ENCODE data around the gene MRPS18A. TPM values are rescaled to one million over a fixed set of nuclear protein-coding genes. Genes with fewer than 3 reads are reported as not detected.

Gene MRPS18A
- total RNA-seq, 2 experiments from 2014 or later, result 41.0 to 47.4 TPM

DNA sequence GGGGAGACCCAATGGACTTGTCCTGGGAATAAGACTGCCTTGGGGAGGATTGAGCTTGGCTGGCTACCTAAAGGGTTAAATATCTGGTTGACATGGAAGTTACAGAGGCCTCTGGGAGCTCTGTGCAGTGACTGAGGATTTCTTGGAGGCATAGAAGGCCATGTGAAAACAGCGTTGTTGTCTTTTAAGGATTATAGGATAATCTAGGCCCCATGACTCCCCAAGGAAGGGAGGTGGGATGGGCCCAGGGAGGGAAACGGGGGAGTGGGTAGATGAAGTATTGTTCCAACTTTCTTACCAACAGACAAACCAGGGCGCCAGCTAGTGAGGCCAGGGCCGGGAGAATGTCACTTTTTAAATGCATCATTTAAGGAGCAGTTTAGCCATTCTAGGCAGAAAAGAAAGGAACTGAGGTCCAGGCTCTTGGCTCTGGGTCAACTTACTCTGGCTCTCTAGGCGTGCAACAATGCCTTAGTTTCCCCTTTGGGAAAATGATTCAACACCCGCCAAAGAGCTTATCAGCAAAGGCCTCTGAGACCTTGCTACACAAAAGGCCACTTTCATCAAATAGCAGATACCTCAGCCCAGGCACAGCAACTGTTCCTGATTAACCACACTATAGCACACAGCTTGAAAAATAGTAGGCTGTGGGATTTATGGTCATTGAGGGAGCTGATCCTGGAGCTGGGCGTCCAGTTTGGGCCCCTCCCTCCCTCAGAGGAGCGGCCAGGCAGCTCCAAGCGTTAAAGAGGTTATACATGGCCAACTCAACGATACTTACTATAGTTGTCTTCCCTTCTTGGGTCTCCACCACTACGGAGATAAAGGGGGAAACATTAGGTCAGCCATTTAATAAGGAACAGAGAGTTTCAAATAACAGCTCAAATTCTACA lies 7.0 kb downstream of the MRPS18A start:
- ATAC-seq (no peak), DNase-seq (no peak)
- Mint-ChIP-seq H3K4me3 (no peak overlapping the region), H3K9me3 (ENCODE audit: low read depth) (no peaks in the 10 kb centered on the region), H3K27me3 (no peaks in the 10 kb centered on the region), H3K36me3 (peaks cover 31% of the 10 kb centered on the region), H3K4me1 (peaks cover 20% of the 10 kb centered on the region), H3K27ac (no peak overlapping the region)
- CTCF ChIA-PET, result interaction anchor here (0.7 to 1.7 kb wide), 5 partner anchors 10 to 89 kb away, joined by 3 to 11 read pairs (median 4); no protein-coding TSS in a partner anchor

- Mint-ChIP-seq H3K9me3 (ENCODE audit: low read depth) (no peaks in the 10 kb centered on the region), H3K36me3 (peaks cover 31% of the 10 kb centered on the region), H3K4me3 (no peak overlapping the region), H3K4me1 (peaks cover 11% of the 10 kb centered on the region), H3K27me3 (no peaks in the 10 kb centered on the region), H3K27ac (no peak overlapping the region)
- ATAC-seq, result no peak
- DNase-seq, result no peak
- CTCF ChIA-PET, result interaction anchor here (1.1 to 1.5 kb wide), 3 partner anchors 9 to 91 kb away, joined by 5 to 6 read pairs (median 5); partner anchors contain the start of gene VEGFA
Observed at GRCh38 chr6:43679057-43679456, 8.5 kb downstream of the MRPS18A start.

- ATAC-seq (no peak), DNase-seq (no peak)
- Mint-ChIP-seq H3K4me3 (no peak overlapping the region), H3K4me1 (peaks cover 8% of the 10 kb centered on the region), H3K27me3 (no peaks in the 10 kb centered on the region), H3K27ac (no peak overlapping the region), H3K9me3 (ENCODE audit: low read depth) (no peaks in the 10 kb centered on the region), H3K36me3 (peaks cover 33% of the 10 kb centered on the region)
- CTCF ChIA-PET, result interaction anchor here (0.7 to 1.5 kb wide), 4 partner anchors 9 to 91 kb away, joined by 3 to 6 read pairs (median 5); partner anchors contain the start of gene VEGFA
Observed at GRCh38 chr6:43678341-43678740, 9.2 kb downstream of the MRPS18A start.

DNA sequence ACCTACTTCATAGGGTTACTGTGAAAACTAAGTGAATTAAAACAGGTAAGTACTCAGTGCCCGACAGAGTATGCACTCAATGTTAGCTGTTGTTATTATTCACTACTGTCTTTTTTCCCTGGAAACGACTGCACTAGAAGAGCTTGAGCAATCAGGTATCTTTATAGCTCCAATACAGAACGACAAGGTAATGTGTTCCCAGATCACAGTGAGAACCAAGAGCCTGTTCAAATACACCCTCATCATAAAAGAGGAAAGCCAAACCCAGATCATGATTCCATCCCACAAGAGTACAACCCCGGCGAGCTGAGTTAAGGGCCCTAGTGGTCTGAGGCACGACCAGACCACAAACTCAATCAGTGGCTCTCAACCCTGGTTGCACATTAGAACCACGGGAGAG lies 9.8 kb downstream of the MRPS18A start:
- Mint-ChIP-seq H3K4me3 (no peak overlapping the region), H3K27ac (no peak overlapping the region), H3K4me1 (peaks cover 5% of the 10 kb centered on the region), H3K27me3 (no peaks in the 10 kb centered on the region), H3K36me3 (peaks cover 29% of the 10 kb centered on the region), H3K9me3 (ENCODE audit: low read depth) (no peaks in the 10 kb centered on the region)
- DNase-seq (no peak), ATAC-seq (no peak)
- CTCF ChIA-PET, result interaction anchor here (0.7 to 1.5 kb wide), 4 partner anchors 8 to 12 kb away, joined by 3 to 5 read pairs (median 3); no protein-coding TSS in a partner anchor

DNA sequence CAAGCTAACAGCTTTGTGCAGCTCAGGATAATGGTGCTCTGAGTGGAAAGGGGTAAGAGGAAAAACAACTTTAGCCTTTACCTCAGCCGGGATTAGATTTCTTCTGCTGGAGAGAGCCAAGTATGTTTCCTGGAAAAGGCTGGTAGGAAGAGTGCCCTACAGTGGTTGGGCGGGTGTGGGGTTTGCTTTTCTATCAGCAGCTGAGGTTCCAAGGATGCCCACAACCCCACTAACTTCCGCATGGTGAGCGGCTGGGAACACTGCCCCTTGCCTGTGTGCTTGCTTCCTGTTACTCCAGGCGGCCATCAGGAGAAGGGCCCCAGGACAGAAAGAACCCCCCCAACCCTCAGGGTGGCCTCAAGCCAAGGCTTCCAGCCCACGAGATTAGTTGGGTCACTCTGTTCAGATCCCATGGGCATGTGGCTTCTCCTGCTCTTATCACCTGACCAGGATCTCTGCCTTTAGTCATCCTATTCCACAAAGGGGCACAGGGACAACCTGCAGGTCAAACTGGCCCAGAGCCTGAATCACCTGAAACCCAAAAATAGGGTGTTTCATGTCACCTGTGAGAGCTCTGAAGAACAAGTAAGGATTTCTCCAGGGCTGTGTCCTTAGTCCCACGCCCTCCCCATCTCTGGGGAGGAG lies 10.5 kb downstream of the MRPS18A start:
- Mint-ChIP-seq H3K4me3 (no peak overlapping the region), H3K27me3 (no peaks in the 10 kb centered on the region), H3K27ac (no peak overlapping the region), H3K36me3 (peaks cover 28% of the 10 kb centered on the region), H3K9me3 (ENCODE audit: low read depth) (no peaks in the 10 kb centered on the region), H3K4me1 (peaks cover 3% of the 10 kb centered on the region)
- CTCF ChIA-PET, result interaction anchor here (0.8 to 1.1 kb wide), 2 partner anchors 9 to 10 kb away, joined by 3 read pairs; no protein-coding TSS in a partner anchor
- no peak for DNase-seq
- ATAC-seq, result no peak

DNA sequence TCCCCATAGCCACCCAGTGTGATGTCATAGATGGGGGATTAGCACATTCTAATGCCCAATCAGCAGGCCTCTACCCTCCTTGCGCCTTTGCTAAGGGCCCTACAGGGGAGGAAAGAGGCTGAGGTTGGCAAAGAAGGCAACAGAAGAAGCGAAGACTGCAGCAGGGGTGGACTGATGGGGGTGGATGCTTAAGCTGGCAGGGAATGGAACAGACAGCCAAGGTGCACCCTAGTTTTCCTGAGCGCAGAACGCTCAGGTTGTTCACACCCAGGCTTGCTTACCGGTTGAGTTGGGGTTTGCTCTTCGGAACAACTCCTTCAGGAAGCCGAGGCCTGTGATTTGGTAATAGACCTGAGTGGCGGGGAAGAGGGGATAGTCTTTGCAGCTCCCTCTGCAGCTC lies 12.7 kb downstream of the MRPS18A start:
- peaks cover 13% of the 10 kb centered on the region for H3K4me1 Mint-ChIP-seq
- peaks cover 21% of the 10 kb centered on the region for H3K36me3 Mint-ChIP-seq
- ATAC-seq, result no peak

GRCh38 chr6:43674291-43674690 lies 13.3 kb downstream of the MRPS18A start:
- peaks cover 20% of the 10 kb centered on the region for H3K36me3 Mint-ChIP-seq
- CTCF ChIA-PET, result interaction anchor here (0.7 to 1.9 kb wide), 3 partner anchors 8 to 100 kb away, joined by 3 to 8 read pairs (median 3); no protein-coding TSS in a partner anchor
- H3K27ac Mint-ChIP-seq, result no peak overlapping the region
- H3K4me1 Mint-ChIP-seq, result peaks cover 17% of the 10 kb centered on the region
- no peaks in the 10 kb centered on the region for H3K9me3 Mint-ChIP-seq (ENCODE audit: low read depth)
- ATAC-seq (no peak), DNase-seq (no peak)
- H3K4me3 Mint-ChIP-seq, result no peak overlapping the region
- H3K27me3 Mint-ChIP-seq, result no peaks in the 10 kb centered on the region

More for the DNA sequence above, 12.7 kb downstream of the MRPS18A start:
- H3K27me3 Mint-ChIP-seq, result no peaks in the 10 kb centered on the region
- H3K27ac Mint-ChIP-seq, result no peak overlapping the region
- H3K4me3 Mint-ChIP-seq, result no peak overlapping the region
- CTCF ChIA-PET, result interaction anchor here (1.1 to 1.9 kb wide), 2 partner anchors 8 to 14 kb away, joined by 4 to 8 read pairs; no protein-coding TSS in a partner anchor
- no peaks in the 10 kb centered on the region for H3K9me3 Mint-ChIP-seq (ENCODE audit: low read depth)
- no peak for DNase-seq

GRCh38 chr6:43673444-43674084 lies 14.0 kb downstream of the MRPS18A start:
- ATAC-seq (no peak), DNase-seq (no peak)
- Mint-ChIP-seq H3K4me1 (peaks cover 20% of the 10 kb centered on the region), H3K36me3 (peaks cover 18% of the 10 kb centered on the region), H3K4me3 (no peak overlapping the region), H3K9me3 (ENCODE audit: low read depth) (no peaks in the 10 kb centered on the region), H3K27ac (no peak overlapping the region), H3K27me3 (no peaks in the 10 kb centered on the region)
- CTCF ChIA-PET, result interaction anchor here (0.7 to 1.4 kb wide), 3 partner anchors 11 to 101 kb away, joined by 3 read pairs; no protein-coding TSS in a partner anchor

GRCh38 chr6:43671801-43672690 lies 15.5 kb downstream of the MRPS18A start:
- CTCF ChIA-PET, result interaction anchor here (0.9 kb wide), 1 partner anchor 407 kb away, joined by 4 read pairs; no protein-coding TSS in a partner anchor
- H3K4me3 Mint-ChIP-seq, result no peak overlapping the region
- no peaks in the 10 kb centered on the region for H3K27me3 Mint-ChIP-seq
- DNase-seq, result no peak
- H3K36me3 Mint-ChIP-seq, result peaks cover 10% of the 10 kb centered on the region
- no peak overlapping the region for H3K27ac Mint-ChIP-seq
- peaks cover 33% of the 10 kb centered on the region for H3K4me1 Mint-ChIP-seq
- no peak for ATAC-seq
- H3K9me3 Mint-ChIP-seq (ENCODE audit: low read depth), result no peaks in the 10 kb centered on the region

DNA sequence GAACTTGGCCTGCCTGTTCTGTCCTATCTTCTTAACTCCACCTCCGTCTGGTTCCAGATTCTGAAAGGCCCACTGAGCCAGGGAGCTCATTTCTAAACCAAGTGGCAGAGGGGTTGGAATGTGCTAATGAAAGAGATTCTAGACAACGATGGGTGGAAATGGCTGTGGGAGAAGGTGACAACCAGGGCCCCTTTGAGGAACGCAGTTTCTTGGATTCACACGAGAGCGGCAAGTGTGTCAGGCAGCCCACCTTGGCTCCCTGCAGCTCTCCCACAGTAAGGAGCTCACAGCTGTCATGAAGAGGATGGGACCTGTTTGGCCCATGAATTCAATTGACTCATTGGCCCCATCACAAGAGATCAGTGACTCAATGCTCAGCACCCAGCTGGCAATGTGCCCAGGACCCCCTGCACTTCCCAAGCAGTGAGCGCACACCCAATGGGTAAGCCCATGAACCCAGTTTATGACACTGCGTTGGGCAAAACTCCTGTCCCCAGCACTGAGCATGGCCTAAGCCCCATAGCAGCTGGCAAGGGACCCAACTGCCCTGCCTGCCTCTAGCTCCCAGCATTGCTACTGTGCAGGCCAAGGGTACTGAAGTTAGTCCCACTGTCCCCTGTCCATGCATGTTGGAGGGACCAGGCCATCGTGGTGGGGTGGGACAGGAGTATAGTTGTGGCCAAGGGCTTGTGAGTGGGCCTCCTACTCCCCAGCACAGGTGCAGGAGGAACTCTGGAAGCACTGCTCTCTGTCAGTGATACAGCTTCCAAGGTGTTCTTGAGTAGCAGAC lies 16.4 kb downstream of the MRPS18A start:
- Mint-ChIP-seq H3K9me3 (ENCODE audit: low read depth) (no peaks in the 10 kb centered on the region), H3K27me3 (peaks cover 2% of the 10 kb centered on the region), H3K27ac (peak overlapping the region; percentile 52), H3K36me3 (peaks cover 8% of the 10 kb centered on the region), H3K4me3 (no peak overlapping the region), H3K4me1 (peaks cover 33% of the 10 kb centered on the region)
- ATAC-seq, result no peak
- no peak for DNase-seq
- CTCF ChIA-PET, result interaction anchor here (0.8 to 6.6 kb wide), 8 partner anchors 9 to 408 kb away, joined by 3 to 52 read pairs (median 4); partner anchors contain the start of genes GTPBP2, MRPS18A and VEGFA

- peak overlapping the region; percentile 57 for H3K27ac Mint-ChIP-seq
- H3K4me1 Mint-ChIP-seq, result peaks cover 33% of the 10 kb centered on the region
- CTCF ChIA-PET, result interaction anchor here (0.8 to 6.6 kb wide), 10 partner anchors 10 to 409 kb away, joined by 3 to 52 read pairs (median 3); partner anchors contain the start of genes GTPBP2, MRPS18A and VEGFA
- peaks cover 6% of the 10 kb centered on the region for H3K36me3 Mint-ChIP-seq
- ATAC-seq, result no peak
- H3K27me3 Mint-ChIP-seq, result peaks cover 4% of the 10 kb centered on the region
- no peaks in the 10 kb centered on the region for H3K9me3 Mint-ChIP-seq (ENCODE audit: low read depth)
- H3K4me3 Mint-ChIP-seq, result no peak overlapping the region
- no peak for DNase-seq
Observed at GRCh38 chr6:43670623-43670986, 17.0 kb downstream of the MRPS18A start.

Measured in activated CD8-positive, alpha-beta memory T cell treated with anti-CD3 and anti-CD28 coated beads, Interleukin-2, amount 10 ng/mL, durations not matched to agents 7 days and 5 days (primary cell).